Measurements from ENCODE around the gene NODAL.

Gene NODAL

DNA sequence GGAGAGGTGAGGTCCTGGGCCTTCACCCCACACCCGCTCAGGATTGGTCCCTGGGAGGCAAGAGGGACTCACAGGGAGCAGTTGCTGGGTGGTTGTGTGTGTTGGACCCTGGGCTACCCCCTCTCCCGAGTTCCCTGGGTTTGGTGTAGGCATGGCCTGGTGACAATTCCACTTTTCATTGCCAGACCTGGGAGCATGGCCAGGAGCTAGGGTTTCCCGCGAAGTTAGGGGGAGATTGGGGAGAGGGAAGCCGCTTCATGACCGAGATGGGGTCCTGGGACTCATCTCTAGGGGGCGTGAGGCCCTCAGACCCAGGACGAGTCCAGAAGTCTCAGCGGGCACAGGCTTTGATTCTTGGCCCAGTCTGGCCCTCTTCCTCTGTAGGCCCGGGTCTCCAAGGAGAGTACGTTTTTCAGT, 37.7 kb upstream of the NODAL start:
- TF ChIP-seq Cebpa-rat (IDR thresholded peaks at IDR 0.05): no peak
- H3K9me3 ChIP-seq: no peaks in the 10 kb centered on the region
- H4K20me1 ChIP-seq: peaks cover 42% of the 10 kb centered on the region
- peaks cover 14% of the 10 kb centered on the region; the same call in 1 of the 2 replicates for H3K36me3 ChIP-seq
- H3K9ac ChIP-seq: peak overlapping the region; percentile 91
- H3K4me1 ChIP-seq: peaks cover 86% of the 10 kb centered on the region
- H3K4me2 ChIP-seq: peak overlapping the region; percentile 81
- peak overlapping the region; percentile 87 for H3K27ac ChIP-seq
- no peaks in the 10 kb centered on the region for H3K27me3 ChIP-seq
- peak overlapping the region; percentile 82 for H3K4me3 ChIP-seq

DNA sequence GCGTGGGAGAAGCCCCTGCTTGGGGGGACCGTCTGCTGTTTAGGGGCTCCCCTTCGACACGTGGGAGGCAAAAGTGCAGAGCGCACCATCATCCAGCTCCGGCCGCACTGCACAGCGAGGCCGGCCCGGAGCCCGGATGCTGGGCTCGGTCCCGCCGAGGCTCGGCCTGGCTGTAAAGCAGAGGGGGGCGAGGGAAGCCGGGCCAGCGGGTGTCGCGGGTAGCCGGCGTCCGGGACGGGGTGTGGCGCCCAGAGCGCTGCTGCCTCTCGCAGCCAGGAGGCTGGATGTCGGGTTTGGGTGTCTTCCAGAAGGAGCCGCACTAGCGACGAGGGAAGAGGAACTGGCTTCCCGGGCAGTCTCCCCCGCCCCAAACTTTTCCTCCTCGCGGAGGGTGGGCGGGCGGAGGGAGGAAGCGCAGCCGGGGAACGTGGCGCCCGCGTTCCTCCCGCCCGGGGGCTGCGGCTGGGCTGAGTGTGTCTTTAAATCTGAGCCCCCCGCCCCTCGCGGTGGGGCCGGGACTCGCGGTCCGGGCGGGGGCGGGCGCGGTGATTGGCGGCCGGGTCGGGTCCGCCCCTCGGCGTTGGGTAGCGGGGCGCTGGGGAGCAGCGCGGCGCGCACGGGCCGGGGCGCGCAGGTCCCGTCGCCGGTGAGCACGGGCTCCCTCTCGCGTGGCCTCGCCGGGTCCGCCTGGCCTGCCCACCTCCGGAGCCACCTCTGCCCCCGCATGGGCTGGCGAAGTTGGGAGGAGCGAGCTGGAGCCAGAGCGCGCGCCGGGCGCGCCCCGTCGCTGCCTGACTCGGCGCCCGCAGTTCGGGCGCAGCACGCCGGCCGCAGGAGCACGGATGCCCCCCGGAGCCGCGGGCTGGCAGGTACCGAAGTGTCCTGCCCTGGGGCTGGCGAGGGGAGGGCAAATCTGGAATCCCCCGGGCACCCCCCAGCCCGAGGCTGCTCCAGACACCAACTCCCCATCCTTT, 37.0 kb upstream of the NODAL start, which contains the start of gene PALD1:
PALD1 (plus strand) TSS at position 577 of the 974 bp plus-strand sequence. CDS start 47,185 bp downstream, outside the sequence.
- H3K9me3 ChIP-seq: no peaks in the 10 kb centered on the region
- peaks cover 10% of the 10 kb centered on the region; the same call in 1 of the 2 replicates for H3K36me3 ChIP-seq
- H3K4me3 ChIP-seq: peak within 1 kb of the TSS; percentile 82
- peaks cover 36% of the 10 kb centered on the region for H4K20me1 ChIP-seq
- peak within 1 kb of the TSS; percentile 87 for H3K27ac ChIP-seq
- peak within 1 kb of the TSS; percentile 81 for H3K4me2 ChIP-seq
- peak within 1 kb of the TSS; percentile 91 for H3K9ac ChIP-seq
- no peak for TF ChIP-seq Cebpa-rat (IDR thresholded peaks at IDR 0.05)
- H3K27me3 ChIP-seq: no peaks in the 10 kb centered on the region
- peaks cover 79% of the 10 kb centered on the region for H3K4me1 ChIP-seq

DNA sequence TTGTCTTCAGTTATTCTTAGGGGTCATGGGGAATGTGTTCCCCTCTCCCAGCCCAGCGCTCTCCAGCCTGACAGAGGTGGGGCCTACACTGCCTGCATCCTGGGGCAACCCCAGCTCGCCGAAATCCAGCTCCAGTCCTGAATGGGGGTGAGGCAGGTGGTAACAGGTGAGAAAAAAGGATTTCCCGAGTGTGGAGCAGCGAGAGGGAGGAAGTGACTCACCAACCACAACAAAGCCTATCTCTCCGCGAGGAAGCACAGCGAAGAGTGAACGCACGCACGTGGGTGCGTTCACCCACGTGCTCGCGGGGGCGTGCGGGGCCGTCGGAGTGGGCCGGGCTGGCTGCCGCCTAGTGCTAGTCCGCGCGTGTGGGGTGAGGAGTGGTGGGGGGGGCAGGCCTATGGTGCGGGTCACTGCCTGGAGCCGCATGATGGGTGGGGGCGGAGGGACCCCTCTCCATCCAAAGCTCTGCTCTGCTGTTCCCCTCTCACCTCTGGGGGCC, 36.2 kb upstream of the NODAL start:
- no peak for TF ChIP-seq Cebpa-rat (IDR thresholded peaks at IDR 0.05)

DNA sequence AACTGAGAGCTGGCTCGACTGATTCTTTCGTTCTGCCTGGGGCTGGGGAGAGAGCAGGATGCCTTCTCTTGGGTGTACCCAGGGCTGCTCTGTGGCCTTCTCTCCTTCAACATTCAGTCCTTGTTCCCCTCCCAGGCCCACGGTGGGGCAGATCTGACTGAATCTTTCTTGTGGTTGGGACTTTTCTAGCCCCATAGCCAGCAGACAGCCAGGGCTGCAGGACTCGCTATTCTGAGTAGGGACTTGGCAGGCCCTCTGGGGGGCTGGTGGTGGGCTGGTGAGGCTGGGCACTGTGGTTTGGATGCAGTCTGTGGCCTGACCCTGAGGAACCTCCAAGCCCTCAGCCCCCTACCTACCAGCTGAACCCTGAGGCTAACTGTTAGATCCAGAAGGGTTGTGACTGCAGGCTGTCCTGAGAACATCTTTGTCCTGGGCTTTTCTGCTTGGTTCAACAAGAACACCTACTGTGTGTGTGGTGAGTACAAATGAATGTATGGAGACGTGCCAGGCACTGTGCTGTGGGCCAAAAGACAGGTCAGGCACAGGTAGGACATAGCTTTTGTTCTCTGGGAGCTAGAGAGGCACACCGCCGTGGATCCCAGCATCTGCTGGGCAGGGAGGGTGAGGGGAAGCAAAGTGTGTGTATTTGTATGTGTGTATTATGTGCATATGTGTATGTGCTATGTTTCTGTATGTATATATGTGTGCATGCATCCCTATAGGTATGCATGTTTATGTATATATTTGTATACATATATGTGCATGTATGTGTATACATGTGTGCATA, 35.0 kb upstream of the NODAL start:
- Histone ChIP-seq H3K36me3 (peaks cover 6% of the 10 kb centered on the region; the same call in 1 of the 2 replicates), H3K4me2 (peak overlapping the region; percentile 81), H3K4me1 (peaks cover 76% of the 10 kb centered on the region), H3K27me3 (no peaks in the 10 kb centered on the region), H3K9me3 (no peaks in the 10 kb centered on the region), H3K4me3 (no peak overlapping the region), H3K27ac (peak overlapping the region; percentile 71), H4K20me1 (peaks cover 16% of the 10 kb centered on the region), H3K9ac (peak overlapping the region; percentile 30; the same call in 1 of the 2 replicates)
- no peak for TF ChIP-seq Cebpa-rat (IDR thresholded peaks at IDR 0.05)

More for the DNA sequence above, 36.2 kb upstream of the NODAL start:
- no peaks in the 10 kb centered on the region for H3K9me3 ChIP-seq
- H3K27me3 ChIP-seq: no peaks in the 10 kb centered on the region
- H4K20me1 ChIP-seq: peaks cover 29% of the 10 kb centered on the region
- H3K36me3 ChIP-seq: peaks cover 8% of the 10 kb centered on the region; the same call in 1 of the 2 replicates
- H3K4me2 ChIP-seq: peak overlapping the region; percentile 81
- H3K27ac ChIP-seq: peak overlapping the region; percentile 87
- peaks cover 78% of the 10 kb centered on the region for H3K4me1 ChIP-seq
- peak overlapping the region; percentile 91 for H3K9ac ChIP-seq
- peak overlapping the region; percentile 82 for H3K4me3 ChIP-seq

DNA sequence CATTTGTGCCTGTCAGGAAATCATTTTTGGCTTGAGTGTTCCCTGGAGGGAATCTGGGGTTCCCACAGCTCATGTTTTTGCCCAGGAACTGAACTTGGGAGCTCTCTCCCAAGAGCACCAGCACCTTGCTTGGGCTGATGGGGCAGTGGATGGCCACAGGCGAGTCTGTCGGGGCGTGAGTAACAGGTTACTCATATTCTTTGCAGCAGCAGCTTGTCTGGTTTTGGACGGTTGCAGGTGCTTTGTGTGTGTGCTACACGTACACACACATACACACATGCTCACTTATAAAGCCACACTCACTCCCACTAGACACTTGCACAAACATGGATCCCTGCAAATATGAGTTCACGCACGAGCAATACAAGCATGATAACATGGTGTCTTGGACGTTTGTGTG, 34.2 kb upstream of the NODAL start:
- peak overlapping the region; percentile 81 for H3K4me2 ChIP-seq
- H3K9me3 ChIP-seq: no peaks in the 10 kb centered on the region

DNA sequence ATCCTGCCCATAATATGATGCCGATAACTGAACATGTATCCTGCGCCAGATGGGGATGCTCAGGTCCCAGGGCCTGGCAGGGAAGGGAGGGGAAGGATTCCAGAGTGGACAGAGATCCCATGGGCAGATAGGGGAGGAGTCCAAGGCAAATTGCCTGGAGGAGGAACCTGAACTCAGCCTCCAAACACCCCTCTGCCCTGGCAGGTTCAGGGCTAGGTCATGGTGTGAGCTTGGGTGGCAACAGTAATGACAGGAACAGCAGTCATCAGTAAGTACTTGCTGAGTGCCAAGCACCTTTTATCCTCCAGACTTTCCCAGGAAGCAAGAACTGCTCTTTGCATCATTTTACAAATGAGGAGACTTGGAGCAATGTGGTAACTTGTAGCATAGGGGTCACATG, 33.3 kb upstream of the NODAL start:
- Histone ChIP-seq H4K20me1 (no peaks in the 10 kb centered on the region), H3K27me3 (no peaks in the 10 kb centered on the region), H3K4me2 (no peak overlapping the region), H3K9me3 (no peaks in the 10 kb centered on the region), H3K36me3 (no peaks in the 10 kb centered on the region), H3K4me1 (peaks cover 64% of the 10 kb centered on the region), H3K9ac (no peak overlapping the region), H3K4me3 (no peak overlapping the region), H3K27ac (no peak overlapping the region)
- TF ChIP-seq Cebpa-rat (IDR thresholded peaks at IDR 0.05): no peak

More for the DNA sequence above, 34.2 kb upstream of the NODAL start:
- no peaks in the 10 kb centered on the region for H3K36me3 ChIP-seq
- no peaks in the 10 kb centered on the region for H3K27me3 ChIP-seq
- peak overlapping the region; percentile 30; the same call in 1 of the 2 replicates for H3K9ac ChIP-seq
- H3K4me3 ChIP-seq: no peak overlapping the region
- H4K20me1 ChIP-seq: peaks cover 8% of the 10 kb centered on the region
- H3K4me1 ChIP-seq: peaks cover 68% of the 10 kb centered on the region
- TF ChIP-seq Cebpa-rat (IDR thresholded peaks at IDR 0.05): no peak
- peak overlapping the region; percentile 71; the same call in 1 of the 2 replicates for H3K27ac ChIP-seq

DNA sequence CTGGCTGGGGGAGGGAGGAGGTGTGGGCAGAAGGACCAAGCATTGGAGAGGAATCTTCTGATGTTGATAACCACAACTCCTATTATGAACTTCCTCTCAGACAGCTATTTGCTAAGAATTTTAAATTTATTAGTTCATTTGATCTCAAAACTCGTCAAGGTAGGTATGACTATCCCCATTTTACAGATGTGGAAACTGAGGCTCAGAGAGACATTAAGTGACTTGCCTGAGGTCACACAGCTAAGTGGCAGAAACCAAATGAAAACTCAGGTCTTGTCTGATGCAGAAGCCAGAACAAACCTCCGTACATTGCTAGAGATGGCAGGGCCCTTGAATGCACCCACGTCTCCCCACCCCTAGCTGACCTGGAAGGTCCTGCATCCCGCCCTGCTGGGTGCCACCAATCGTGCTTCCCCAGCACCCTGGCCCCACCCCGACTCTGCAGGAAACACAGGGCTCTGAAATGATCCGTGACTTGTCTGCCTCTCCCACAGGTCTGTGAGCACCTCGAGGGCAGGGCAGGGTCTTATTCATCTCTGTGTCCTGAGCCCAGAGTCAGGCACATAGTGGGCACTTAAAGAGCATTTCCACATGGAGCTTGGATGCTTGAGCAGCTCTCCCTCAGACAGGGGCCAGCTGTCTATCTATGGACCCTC, 31.4 kb upstream of the NODAL start:
- Histone ChIP-seq H3K4me1 (peaks cover 70% of the 10 kb centered on the region), H3K4me2 (peak overlapping the region; percentile 26; the same call in 1 of the 2 replicates), H3K4me3 (no peak overlapping the region), H4K20me1 (no peaks in the 10 kb centered on the region), H3K9me3 (no peaks in the 10 kb centered on the region), H3K9ac (no peak overlapping the region), H3K27me3 (no peaks in the 10 kb centered on the region), H3K36me3 (no peaks in the 10 kb centered on the region), H3K27ac (no peak overlapping the region)
- TF ChIP-seq Cebpa-rat (IDR thresholded peaks at IDR 0.05): no peak

DNA sequence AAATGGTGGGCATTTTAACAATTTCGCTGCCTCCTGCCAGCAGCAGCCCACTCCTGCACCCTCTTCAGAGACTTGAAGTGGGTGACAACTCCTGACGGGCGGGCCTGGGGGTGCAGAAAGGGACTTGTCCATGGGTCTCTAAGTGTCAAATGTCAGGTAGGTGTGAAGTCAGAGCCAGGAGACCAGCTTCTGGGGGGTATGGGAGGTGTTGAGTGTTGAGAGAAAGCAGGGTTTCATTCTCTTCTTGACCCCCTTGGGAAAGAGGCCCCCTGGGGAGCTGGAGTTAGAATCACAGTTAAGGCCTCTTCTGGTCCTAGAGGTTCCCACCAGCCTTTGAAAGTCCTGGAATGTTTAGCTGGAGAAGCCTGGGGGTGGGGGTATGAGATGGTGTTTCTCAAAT, 25.5 kb upstream of the NODAL start:
- no peak overlapping the region for H3K27ac ChIP-seq
- no peak overlapping the region for H3K9ac ChIP-seq
- no peaks in the 10 kb centered on the region for H3K36me3 ChIP-seq
- H3K27me3 ChIP-seq: no peaks in the 10 kb centered on the region
- no peaks in the 10 kb centered on the region for H3K9me3 ChIP-seq
- H3K4me2 ChIP-seq: no peak overlapping the region
- no peaks in the 10 kb centered on the region for H4K20me1 ChIP-seq
- no peak for TF ChIP-seq Cebpa-rat (IDR thresholded peaks at IDR 0.05)
- no peak overlapping the region for H3K4me3 ChIP-seq
- H3K4me1 ChIP-seq: peaks cover 55% of the 10 kb centered on the region

DNA sequence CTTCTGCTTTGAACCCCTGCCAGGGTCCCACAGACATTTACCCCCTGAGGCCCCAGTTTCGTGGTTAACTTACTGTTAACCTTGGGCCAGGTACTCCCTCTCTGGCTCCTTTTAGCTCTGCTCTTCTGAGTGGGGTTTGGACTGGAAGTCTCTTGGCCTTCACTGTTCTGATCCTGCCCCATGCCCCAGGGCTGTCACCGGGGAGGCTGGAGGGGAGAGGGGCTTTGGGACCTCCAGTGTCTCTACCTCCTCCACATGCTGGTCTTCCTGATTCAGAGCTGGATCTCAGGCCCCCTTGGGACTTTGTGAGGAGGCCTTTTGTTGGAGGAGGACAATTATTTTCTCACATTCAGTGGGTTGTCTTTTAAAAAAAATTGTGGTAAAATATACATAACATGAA, 24.4 kb upstream of the NODAL start:
- H3K9me3 ChIP-seq: no peaks in the 10 kb centered on the region
- TF ChIP-seq Cebpa-rat (IDR thresholded peaks at IDR 0.05): no peak
- H3K9ac ChIP-seq: no peak overlapping the region
- no peaks in the 10 kb centered on the region for H4K20me1 ChIP-seq
- H3K4me2 ChIP-seq: 0 out of 2 replicates have a peak overlapping the region, but pooled peaks have one; percentile 10
- no peak overlapping the region for H3K4me3 ChIP-seq
- H3K27me3 ChIP-seq: no peaks in the 10 kb centered on the region
- no peak overlapping the region for H3K27ac ChIP-seq
- H3K4me1 ChIP-seq: peaks cover 56% of the 10 kb centered on the region
- no peaks in the 10 kb centered on the region for H3K36me3 ChIP-seq
